Neural crest cell (in vitro differentiated cells): ENCODE results near the gene FAM236A. TPM values are rescaled to one million over a fixed set of nuclear protein-coding genes. Genes with fewer than 3 reads are reported as not detected.
"Not testable (repeated sequence)": the region's sequence is repeated elsewhere in the genome, so short reads cannot be mapped to it uniquely, and the experiment has no call there.

Experiments used
- DNase-seq: peaks from one replicate; pipeline ENCODE4 v3.0.0; 2021; ENCODE audit warnings: low read depth, mixed read lengths, low spot score
- H3K27ac Mint-ChIP-seq: one replicate; pipeline ENCODE4 v1.8.0; 2021; ENCODE audit warnings: mild to moderate bottlenecking, mixed read lengths; ENCODE audit not compliant: unreplicated experiment
- H3K27me3 Mint-ChIP-seq: 2 replicates; pipeline ENCODE4 v1.8.0; 2021; ENCODE audit warnings: low read depth, mild to moderate bottlenecking, mixed read lengths
- H3K36me3 Mint-ChIP-seq: 2 replicates; pipeline ENCODE4 v1.8.0; 2021; ENCODE audit warnings: low read depth, mild to moderate bottlenecking, mixed read lengths
- H3K4me1 Mint-ChIP-seq: 2 replicates; pipeline ENCODE4 v1.8.0; 2021; ENCODE audit warnings: mixed read lengths
- H3K4me3 Mint-ChIP-seq: one replicate; pipeline ENCODE4 v1.8.0; 2021; ENCODE audit warnings: mild to moderate bottlenecking, mixed read lengths
- H3K9me3 Mint-ChIP-seq: 2 replicates; pipeline ENCODE4 v1.8.0; 2021; ENCODE audit warnings: mixed read lengths
- total RNA-seq: library from RNA; stranded (reverse); gene quantifications from 2 replicates; pipeline ENCODE4 v1.2.1, GENCODE V29; 2021

FAM236A gene
- total RNA-seq, 1 donor from 2014 or later, result not detected

GRCh38 chrX:72980894-72981469 lies 43.0 kb downstream of the FAM236A start:
- H3K4me3 Mint-ChIP-seq, H3K27ac Mint-ChIP-seq, H3K36me3 Mint-ChIP-seq, H3K4me1 Mint-ChIP-seq, DNase-seq, H3K9me3 Mint-ChIP-seq, H3K27me3 Mint-ChIP-seq: not testable (repeated sequence)

Other genes starting within 250 kb of the FAM236A start
- gene PHKA1, start 223.9 kb upstream of the FAM236A start, total RNA-seq, result 10.1 and 10.2 TPM in 2 replicates
- gene DMRTC1B, start 161.3 kb upstream of the FAM236A start, total RNA-seq, result 2.6 and 3.1 TPM in 2 replicates
- not detected in 2 replicates for gene FAM236B, start 155.5 kb upstream of the FAM236A start, total RNA-seq
- gene FAM236D, start 130.0 kb upstream of the FAM236A start, total RNA-seq, result not detected in 2 replicates
- gene FAM236C, start 25.6 kb upstream of the FAM236A start, total RNA-seq, result not detected in 2 replicates
- 0.56 and 1.2 TPM in 2 replicates for gene DMRTC1, start 5.6 kb downstream of the FAM236A start, total RNA-seq
- 0.14 TPM in 1 of 2 replicates, not detected in the other for gene PABPC1L2B, start 64.7 kb downstream of the FAM236A start, total RNA-seq
- 0.23 and 0.39 TPM in 2 replicates for gene PABPC1L2A, start 141.3 kb downstream of the FAM236A start, total RNA-seq